H1 (cell line): ENCODE measurements around the gene KIF1B. TPM values are rescaled to one million over a fixed set of nuclear protein-coding genes. Genes with fewer than 3 reads are reported as not detected.

Experiments
- CHD1 ChIP-seq: IDR thresholded peaks from 2 replicates; pipeline ENCODE4 v1.6.1; 2012; ENCODE audit warnings: low read depth, low read length, improper control_type of control experiment
- EP300 ChIP-seq, 2 experiments: IDR thresholded peaks; 1 replicate in 1 of 2; 2 replicates in 1 of 2; pipeline ENCODE4 v1.6.1; 2011 to 2012; ENCODE audit warnings: low read depth in 2 of 2, low read length in 2 of 2, mild to moderate bottlenecking in 2 of 2, borderline replicate concordance in 1 of 2, inconsistent platforms in 1 of 2, moderate library complexity in 1 of 2
- SIN3A ChIP-seq, 2 experiments: IDR thresholded peaks in 1 of 2; conservative IDR thresholded peaks in 1 of 2; 2 replicates each; pipeline ENCODE4 v1.6.1; 2011 to 2012; ENCODE audit warnings: low read length in 2 of 2, improper control_type of control experiment in 1 of 2, low read depth in 1 of 2, mild to moderate bottlenecking in 1 of 2
- polyA plus RNA-seq, 7 experiments: library from polyadenylated mRNA; depleted of rRNA in 3 of 7; stranded (reverse) in 5 of 7; unstranded in 2 of 7; fragments of >200 nt in 5 of 7; fragments of 200-250 nt in 2 of 7; gene quantifications; 1 replicate in 5 of 7; 2 replicates in 1 of 7; 4 replicates in 1 of 7; pipeline versions ENCODE4 v1.2.1 to v1.2.3, GENCODE V29; 2011 to 2013; ENCODE audit warnings: missing spikeins in 2 of 7, mixed read lengths in 2 of 7
- total RNA-seq: library from RNA; stranded (reverse); fragmentation: NEBNext Ultra II Directional; extraction: Animal tissue kit (Norgen Biotek cat#: 25700); gene quantifications from 2 replicates; pipeline ENCODE4 v1.2.1, GENCODE V29; 2021

The KIF1B gene
- total and polyA plus RNA-seq, 2 of the 8 experiments (the other 6 are each of a cell fraction or from before 2014, with no cell fraction given): 39.1 to 74.2 TPM

DNA sequence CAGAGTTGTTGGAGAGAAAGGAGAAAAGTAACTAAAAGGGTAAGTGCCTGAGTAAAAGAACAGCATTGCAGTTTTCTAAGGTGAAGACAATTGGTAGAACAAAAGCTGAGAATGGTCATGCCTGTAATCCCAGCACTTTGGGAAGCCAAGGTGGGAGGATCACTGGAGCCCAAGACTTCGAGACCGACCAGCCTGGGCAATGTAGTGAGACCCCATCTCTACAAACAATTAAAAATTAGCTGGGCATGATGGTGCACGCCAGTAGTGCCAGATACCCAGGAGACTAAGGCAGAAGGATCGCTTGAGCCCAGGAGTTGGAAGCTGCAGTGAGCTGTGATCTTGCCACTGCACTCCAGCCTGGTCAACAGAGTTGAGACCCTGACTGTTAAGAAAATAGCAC lies 173.3 kb downstream of the KIF1B start (continued):
- TF ChIP-seq SIN3A (conservative IDR thresholded peaks at IDR 0.05 in 1 of 2, IDR thresholded peaks at IDR 0.05 in 1 of 2; ENCODE audit: low read depth in 1 of 2, low read length in 2 of 2) (no peak), EP300 (IDR thresholded peaks at IDR 0.05; ENCODE audit: borderline replicate concordance in 1 of 2, low read depth in 2 of 2, low read length in 2 of 2) (no peak), CHD1 (no peak)
